T-cell (primary cell): ENCODE measurements around the gene SCFD2. TPM values are rescaled to one million over a fixed set of nuclear protein-coding genes. Genes with fewer than 3 reads are reported as not detected.

Source experiments
- ATAC-seq, 4 experiments: fragments of 200-7000 bp in 3 of 4; fragments of 150-1000 bp in 1 of 4; cut with Tn5 transposase; replicated peaks in 1 of 4; 1 replicate in 3 of 4; 2 replicates in 1 of 4; pipeline ENCODE4 v1.10.0; 2021; ENCODE audit warnings: moderate library complexity in 3 of 4, mild to moderate bottlenecking in 2 of 4, moderate number of reproducible peaks in 1 of 4
- CTCF ChIA-PET, 2 donors: fragments of 300-600 bp; sonication (Branson Sonifier 250); formaldehyde crosslinking; loops; one replicate each; lab custom pipeline; 2022; ENCODE audit warnings: antibody characterized with exemption in 2 of 2; lab: Charles Lee
- POLR2A ChIA-PET, 2 donors: fragments of 300-600 bp; sonication (Branson Sonifier 250); formaldehyde crosslinking; loops; one replicate each; lab custom pipeline; 2022; ENCODE audit warnings: antibody characterized with exemption in 2 of 2; lab: Charles Lee
- DNase-seq, 35 experiments: peaks; one replicate each; pipeline versions ENCODE4 v3.0.0 to v3.0.0-alpha.2; 2013 to 2023
- H3K27ac ChIP-seq: one replicate; pipeline ENCODE4 v1.5.1; 2013; ENCODE audit warnings: low read length
- H3K27me3 ChIP-seq, 2 experiments: replicated peaks in 1 of 2; 1 replicate in 1 of 2; 2 replicates in 1 of 2; pipeline versions ENCODE4 v1.6.1 to v1.7.0; 2013; ENCODE audit warnings: low read length in 1 of 2, mixed read lengths in 1 of 2; ENCODE audit not compliant: control insufficient read depth in 2 of 2, insufficient read depth in 2 of 2; ENCODE audit errors: extremely low read depth in 1 of 2
- H3K36me3 ChIP-seq, 2 donors: 1 replicate in 1 of 2; 2 replicates in 1 of 2; pipeline versions ENCODE4 v1.6.1 to v1.7.0; 2013; ENCODE audit warnings: low read length in 1 of 2; ENCODE audit not compliant: control insufficient read depth in 2 of 2, insufficient read depth in 1 of 2; ENCODE audit errors: extremely low read depth in 1 of 2
- H3K4me1 ChIP-seq, 2 experiments: 1 replicate in 1 of 2; 2 replicates in 1 of 2; pipeline versions ENCODE4 v1.6.1 to v1.7.0; 2013; ENCODE audit warnings: low read length in 2 of 2, mixed read lengths in 1 of 2; ENCODE audit not compliant: insufficient read depth in 2 of 2, control insufficient read depth in 1 of 2; ENCODE audit errors: extremely low read depth in 1 of 2
- H3K4me3 ChIP-seq, 2 donors: 1 replicate in 1 of 2; 2 replicates in 1 of 2; pipeline versions ENCODE4 v1.5.1 to v1.7.0; 2013; ENCODE audit warnings: mild to moderate bottlenecking in 2 of 2, low read length in 1 of 2, moderate library complexity in 1 of 2; ENCODE audit not compliant: control insufficient read depth in 1 of 2; ENCODE audit errors: extremely low read depth in 1 of 2
- H3K9me3 ChIP-seq: 2 replicates; pipeline ENCODE4 v1.7.0; 2013
- H3K27ac Mint-ChIP-seq, 2 donors: one replicate each; pipeline ENCODE4 v1.8.0; 2020 to 2021; ENCODE audit warnings: mild to moderate bottlenecking in 2 of 2, mixed read lengths in 2 of 2
- H3K27me3 Mint-ChIP-seq, 2 donors: one replicate each; pipeline ENCODE4 v1.8.0; 2021 to 2022; ENCODE audit warnings: mixed read lengths in 2 of 2
- H3K36me3 Mint-ChIP-seq: one replicate; pipeline ENCODE4 v1.8.0; 2021; ENCODE audit warnings: mixed read lengths
- H3K4me1 Mint-ChIP-seq, 3 donors: one replicate each; pipeline ENCODE4 v1.8.0; 2020 to 2022; ENCODE audit warnings: mixed read lengths in 3 of 3, mild to moderate bottlenecking in 1 of 3
- H3K4me3 Mint-ChIP-seq, 3 donors: one replicate each; pipeline ENCODE4 v1.8.0; 2020 to 2022; ENCODE audit warnings: mild to moderate bottlenecking in 3 of 3, mixed read lengths in 3 of 3, moderate library complexity in 3 of 3
- H3K9me3 Mint-ChIP-seq, 3 donors: one replicate each; pipeline ENCODE4 v1.8.0; 2020 to 2022; ENCODE audit warnings: mixed read lengths in 3 of 3
- WGBS: methylation state at CpG from one replicate; pipeline ENCODE4 v1.1.5; 2013; ENCODE audit warnings: missing lambda C conversion rate; ENCODE audit not compliant: insufficient coverage; 5-methylcytosine and 5-hydroxymethylcytosine counted together
- total RNA-seq, 35 experiments: library from RNA in 6 of 35; stranded (reverse) in 6 of 35; fragments of 120-200 nt in 1 of 35; gene quantifications; one replicate each; pipeline versions ENCODE4 v1.2.1 to v1.2.4 and lab custom pipeline; 2013 to 2026

SCFD2 gene
- total RNA-seq, 5 donors from 2014 or later (not counting 1 experiment from before 2014, with no cell fraction given), result 19.0 to 28.9 (median 21.8) TPM

GRCh38 chr4:52870225-52870624, 495.6 kb downstream of the SCFD2 start:
- Histone ChIP-seq H3K4me1 (no peaks in the 10 kb centered on the region), H3K36me3 (peaks cover 0 to 2% of the 10 kb centered on the region in 2 donors), H3K9me3 (no peaks in the 10 kb centered on the region), H3K27me3 (no peaks in the 10 kb centered on the region), H3K4me3 (no peak overlapping the region), H3K27ac (no peak overlapping the region)
- CTCF ChIA-PET, result no interaction called here
- H3K4me3 Mint-ChIP-seq, result no peak overlapping the region
- H3K9me3 Mint-ChIP-seq, result no peaks in the 10 kb centered on the region
- H3K4me1 Mint-ChIP-seq, result no peaks in the 10 kb centered on the region
- POLR2A ChIA-PET, result no interaction called here
- H3K27ac Mint-ChIP-seq, result no peak overlapping the region
- no peak for DNase-seq
- no peaks in the 10 kb centered on the region for H3K27me3 Mint-ChIP-seq
- H3K36me3 Mint-ChIP-seq, result peaks cover 35% of the 10 kb centered on the region
- WGBS, result 100% methylated on average over 1 of the region's 4 CpGs
- ATAC-seq, result no peak

- H3K4me1 ChIP-seq, result no peaks in the 10 kb centered on the region
- ATAC-seq, result no peak
Measured at GRCh38 chr4:52869656-52870055, 496.2 kb downstream of the SCFD2 start.

GRCh38 chr4:52869196-52869595, 496.7 kb downstream of the SCFD2 start:
- no peak for ATAC-seq
- Histone ChIP-seq H3K4me1 (no peaks in the 10 kb centered on the region), H3K27me3 (no peaks in the 10 kb centered on the region), H3K9me3 (no peaks in the 10 kb centered on the region), H3K36me3 (no peaks in the 10 kb centered on the region), H3K27ac (no peak overlapping the region), H3K4me3 (no peak overlapping the region)
- CTCF ChIA-PET, result no interaction called here
- H3K4me1 Mint-ChIP-seq, result no peaks in the 10 kb centered on the region
- H3K4me3 Mint-ChIP-seq, result no peak overlapping the region
- H3K9me3 Mint-ChIP-seq, result no peaks in the 10 kb centered on the region
- WGBS, result 90% methylated on average over 7 of the region's 12 CpGs
- no peak for DNase-seq
- peaks cover 29% of the 10 kb centered on the region for H3K36me3 Mint-ChIP-seq
- POLR2A ChIA-PET, result no interaction called here
- H3K27ac Mint-ChIP-seq, result no peak overlapping the region
- no peaks in the 10 kb centered on the region for H3K27me3 Mint-ChIP-seq

More at GRCh38 chr4:52869656-52870055, 496.2 kb downstream of the SCFD2 start:
- Mint-ChIP-seq H3K27ac (no peak overlapping the region), H3K4me1 (no peaks in the 10 kb centered on the region), H3K36me3 (peaks cover 32% of the 10 kb centered on the region), H3K4me3 (no peak overlapping the region), H3K27me3 (no peaks in the 10 kb centered on the region), H3K9me3 (no peaks in the 10 kb centered on the region)
- Histone ChIP-seq H3K4me3 (no peak overlapping the region), H3K9me3 (no peaks in the 10 kb centered on the region), H3K27me3 (no peaks in the 10 kb centered on the region), H3K27ac (no peak overlapping the region), H3K36me3 (no peaks in the 10 kb centered on the region)
- no CpG with 5 or more reads among the region's 1 CpG for WGBS
- CTCF ChIA-PET, result no interaction called here
- POLR2A ChIA-PET, result no interaction called here
- no peak for DNase-seq

- CTCF ChIA-PET, result no interaction called here
Measured at GRCh38 chr4:52868133-52868532, 497.7 kb downstream of the SCFD2 start.

GRCh38 chr4:52867163-52867562, 498.7 kb downstream of the SCFD2 start:
- CTCF ChIA-PET, result no interaction called here
- 100% methylated on average over 2 of the region's 4 CpGs for WGBS
- Mint-ChIP-seq H3K27ac (no peak overlapping the region), H3K4me1 (no peaks in the 10 kb centered on the region), H3K27me3 (peaks cover 6 to 8% of the 10 kb centered on the region in 2 donors), H3K4me3 (no peak overlapping the region), H3K36me3 (peaks cover 11% of the 10 kb centered on the region), H3K9me3 (no peaks in the 10 kb centered on the region)
- POLR2A ChIA-PET, result no interaction called here
- DNase-seq (no peak), ATAC-seq (no peak)
- Histone ChIP-seq H3K27ac (no peak overlapping the region), H3K27me3 (peaks cover 5 to 9% of the 10 kb centered on the region in 2 experiments), H3K4me1 (peaks cover 4 to 8% of the 10 kb centered on the region in 2 experiments), H3K36me3 (no peaks in the 10 kb centered on the region), H3K4me3 (no peak overlapping the region), H3K9me3 (no peaks in the 10 kb centered on the region)

More at GRCh38 chr4:52868133-52868532, 497.7 kb downstream of the SCFD2 start:
- H3K27me3 Mint-ChIP-seq, result peaks cover 6% of the 10 kb centered on the region in 2 donors
- no peaks in the 10 kb centered on the region for H3K4me1 Mint-ChIP-seq
- POLR2A ChIA-PET, result interaction anchor here in 1 of 2 donors (0.6 kb wide), 1 partner anchor 20 kb away, joined by 6 read pairs; no protein-coding TSS in a partner anchor
- DNase-seq, result no peak
- H3K9me3 Mint-ChIP-seq, result no peaks in the 10 kb centered on the region
- no peak overlapping the region for H3K27ac ChIP-seq
- peaks cover 20% of the 10 kb centered on the region for H3K36me3 Mint-ChIP-seq
- H3K36me3 ChIP-seq, result no peaks in the 10 kb centered on the region
- no peaks in the 10 kb centered on the region for H3K9me3 ChIP-seq
- no peak for ATAC-seq
- no peak overlapping the region for H3K4me3 ChIP-seq
- H3K4me1 ChIP-seq, result no peaks in the 10 kb centered on the region
- H3K27me3 ChIP-seq, result peaks cover 2% of the 10 kb centered on the region in 2 experiments
- WGBS, result 97% methylated on average over 5 of the region's 8 CpGs
- H3K4me3 Mint-ChIP-seq, result no peak overlapping the region
- H3K27ac Mint-ChIP-seq, result no peak overlapping the region

GRCh38 chr4:52866734-52867133, 499.1 kb downstream of the SCFD2 start:
- Mint-ChIP-seq H3K4me1 (peaks cover 0 to under 1% (median under 1%) of the 10 kb centered on the region in 3 donors), H3K27ac (no peak overlapping the region), H3K27me3 (peaks cover 6 to 8% of the 10 kb centered on the region in 2 donors), H3K4me3 (no peak overlapping the region), H3K36me3 (peaks cover 10% of the 10 kb centered on the region), H3K9me3 (no peaks in the 10 kb centered on the region)
- ChIA-PET POLR2A (no interaction called here), CTCF (no interaction called here)
- Histone ChIP-seq H3K4me1 (peaks cover 4 to 9% of the 10 kb centered on the region in 2 experiments), H3K36me3 (no peaks in the 10 kb centered on the region), H3K27me3 (peaks cover 5 to 10% of the 10 kb centered on the region in 2 experiments), H3K27ac (no peak overlapping the region), H3K4me3 (no peak overlapping the region), H3K9me3 (no peaks in the 10 kb centered on the region)
- no CpG with 5 or more reads among the region's 4 CpGs for WGBS
- ATAC-seq (no peak), DNase-seq (no peak)

GRCh38 chr4:52865300-52865699, 500.6 kb downstream of the SCFD2 start:
- Mint-ChIP-seq H3K4me1 (peaks cover 5 to 10% (median 10%) of the 10 kb centered on the region in 3 donors), H3K9me3 (no peaks in the 10 kb centered on the region), H3K36me3 (no peaks in the 10 kb centered on the region), H3K4me3 (no peak overlapping the region), H3K27me3 (peaks cover 18 to 19% of the 10 kb centered on the region in 2 donors), H3K27ac (no peak overlapping the region)
- Histone ChIP-seq H3K27ac (no peak overlapping the region), H3K27me3 (peaks cover 10 to 18% of the 10 kb centered on the region in 2 experiments), H3K9me3 (no peaks in the 10 kb centered on the region), H3K4me1 (peaks cover 4 to 16% of the 10 kb centered on the region in 2 experiments), H3K36me3 (no peaks in the 10 kb centered on the region), H3K4me3 (no peak overlapping the region)
- WGBS, result 84% methylated on average over 6 of the region's 9 CpGs
- CTCF ChIA-PET, result no interaction called here
- POLR2A ChIA-PET, result no interaction called here
- no peak for ATAC-seq
- DNase-seq, result no peak
